ENCODE measurements around the gene ITIH2.

GRCh38 chr10:7697426-7697825, 5.7 kb upstream of the ITIH2 start:
- no peak for TF ChIP-seq POLR2A (IDR thresholded peaks at IDR 0.05; ENCODE audit: low read depth)
- no peak for TF ChIP-seq CTCF (IDR thresholded peaks at IDR 0.05)
- TF ChIP-seq EP300 (IDR thresholded peaks at IDR 0.05), result no peak
